Tibial nerve (tissue), 4 donors: ENCODE data around the gene CUTA. TPM values are rescaled to one million over a fixed set of nuclear protein-coding genes. Genes with fewer than 3 reads are reported as not detected.

Experiments
- DNase-seq, 2 donors: peaks; one replicate each; pipeline ENCODE4 v3.0.0-alpha.2; 2019; ENCODE audit warnings: low spot score in 2 of 2
- H3K27ac ChIP-seq, 4 donors: fragments of 200-600 bp; sonication (generic) in 3 of 4; one replicate each; pipeline ENCODE4 v1.5.1; 2017 to 2019; ENCODE audit warnings: mild to moderate bottlenecking in 1 of 4
- H3K27me3 ChIP-seq, 2 donors: fragments of 200-600 bp; sonication (generic) in 1 of 2; one replicate each; pipeline versions ENCODE4 v1.5.1 to v1.6.0; 2017 to 2019
- H3K36me3 ChIP-seq, 3 donors: fragments of 200-600 bp; sonication (generic); one replicate each; pipeline ENCODE4 v1.5.1; 2018 to 2019
- H3K4me1 ChIP-seq, 4 donors: fragments of 200-600 bp; sonication (generic) in 3 of 4; one replicate each; pipeline ENCODE4 v1.5.1; 2017 to 2019
- H3K4me3 ChIP-seq, 4 donors: fragments of 200-600 bp; sonication (generic) in 3 of 4; one replicate each; pipeline ENCODE4 v1.5.1; 2017 to 2019; ENCODE audit warnings: mild to moderate bottlenecking in 1 of 4, moderate library complexity in 1 of 4
- H3K9me3 ChIP-seq, 4 donors: fragments of 200-600 bp; sonication (generic) in 3 of 4; one replicate each; pipeline ENCODE4 v1.5.1; 2017 to 2019
- CTCF ChIP-seq, 5 experiments: fragments of 200-600 bp in 3 of 5; fragments of 450-650 bp in 2 of 5; sonication (generic) in 3 of 5; IDR thresholded peaks; one replicate each; pipeline ENCODE4 v1.5.1; 2016 to 2019; ENCODE audit warnings: antibody characterized with exemption in 5 of 5, mild to moderate bottlenecking in 3 of 5, moderate library complexity in 2 of 5
- EP300 ChIP-seq, 2 donors: sonication (generic); formaldehyde crosslinking; IDR thresholded peaks; one replicate each; pipeline ENCODE4 v1.6.1; 2017; ENCODE audit warnings: antibody characterized with exemption in 2 of 2, mild to moderate bottlenecking in 1 of 2
- POLR2A ChIP-seq, 2 donors: fragments of 450-650 bp; IDR thresholded peaks; one replicate each; pipeline ENCODE4 v1.6.1; 2017; ENCODE audit warnings: antibody characterized with exemption in 2 of 2, mild to moderate bottlenecking in 2 of 2, moderate library complexity in 2 of 2
- WGBS, 2 donors: methylation state at CpG; one replicate each; pipeline ENCODE4 v1.1.5; 2018; 5-methylcytosine and 5-hydroxymethylcytosine counted together
- total RNA-seq, 4 donors: library from RNA; depleted of rRNA; stranded (reverse); fragments of >200 nt; gene quantifications; one replicate each; pipeline ENCODE4 v1.1.0, GENCODE V29; 2016

The CUTA gene
- total RNA-seq, 4 donors from 2014 or later = 110 to 161 (median 154) TPM

GRCh38 chr6:33453393-33454008, 35.6 kb upstream of the CUTA start:
- Histone ChIP-seq H3K27ac (peak overlapping the region; percentile 53 to 88 (median 82)), H3K9me3 (no peaks in the 10 kb centered on the region), H3K36me3 (peaks cover 0 to 46% (median 4%) of the 10 kb centered on the region in 3 donors), H3K27me3 (no peaks in the 10 kb centered on the region), H3K4me1 (peaks cover 0 to 31% (median 14%) of the 10 kb centered on the region in 4 donors), H3K4me3 (peak overlapping the region; percentile 69 to 86 (median 77))
- no peak for DNase-seq
- WGBS, 2 donors = 6% methylated on average over 12 of the region's 12 CpGs
- no peak for TF ChIP-seq EP300 (IDR thresholded peaks at IDR 0.05)
- no peak for TF ChIP-seq POLR2A (IDR thresholded peaks at IDR 0.05)
- no peak for TF ChIP-seq CTCF (IDR thresholded peaks at IDR 0.05)

DNA sequence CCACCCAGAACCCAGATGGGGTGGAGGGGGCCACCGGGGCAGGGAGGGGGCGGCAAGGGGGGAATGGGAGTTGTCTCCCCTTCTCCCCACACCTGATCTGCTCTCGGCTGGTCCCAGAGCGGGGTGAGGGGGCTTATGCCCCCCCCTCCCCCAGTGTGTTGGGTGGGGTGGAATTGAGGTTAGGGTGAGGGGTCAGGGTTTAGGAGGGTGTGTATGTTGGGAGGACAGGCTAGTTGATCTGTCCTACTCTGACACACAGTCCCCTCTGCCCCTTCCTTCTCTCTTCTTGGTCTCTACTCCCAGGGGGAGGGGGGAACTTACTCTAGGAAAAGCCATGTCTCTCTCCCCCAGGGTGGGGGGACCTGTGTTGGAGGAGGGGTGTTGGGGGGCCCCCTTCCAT, 34.6 kb upstream of the CUTA start:
- 80 to 86% methylated on average over 3 to 4 of the region's 4 CpGs for WGBS, 2 donors
- DNase-seq = no peak
- peak overlapping the region in 3 of 4 donors; percentile 13 to 88 (median 34) for H3K27ac ChIP-seq

DNA sequence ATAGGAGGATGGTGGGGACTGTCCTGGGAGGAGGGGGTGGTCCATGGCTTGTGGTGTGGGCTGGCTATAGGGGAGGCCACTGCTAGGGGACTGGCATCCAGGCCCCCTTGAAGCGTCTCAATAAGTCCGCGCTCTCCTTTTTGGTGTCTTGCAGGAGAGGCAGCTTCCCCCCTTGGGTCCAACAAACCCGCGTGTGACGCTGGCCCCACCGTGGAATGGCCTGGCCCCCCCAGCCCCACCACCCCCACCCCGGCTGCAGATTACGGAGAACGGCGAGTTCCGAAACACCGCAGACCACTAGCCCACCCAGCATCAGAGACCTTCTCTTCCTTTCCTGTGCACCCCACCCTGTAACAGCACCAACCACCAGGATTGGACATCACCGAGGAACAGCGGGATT, 33.7 kb upstream of the CUTA start:
- TF ChIP-seq EP300 (IDR thresholded peaks at IDR 0.05) = no peak
- no peak for TF ChIP-seq POLR2A (IDR thresholded peaks at IDR 0.05)
- no peaks in the 10 kb centered on the region for H3K27me3 ChIP-seq
- DNase-seq = no peak
- 85 to 86% methylated on average over 15 of the region's 15 CpGs for WGBS, 2 donors
- H3K27ac ChIP-seq = no peak overlapping the region
- peaks cover 0 to 50% (median 0%) of the 10 kb centered on the region in 3 donors for H3K36me3 ChIP-seq
- no peak overlapping the region for H3K4me3 ChIP-seq
- H3K9me3 ChIP-seq = no peaks in the 10 kb centered on the region
- peaks cover 0 to 31% (median 14%) of the 10 kb centered on the region in 4 donors for H3K4me1 ChIP-seq

More for the DNA sequence above, 34.6 kb upstream of the CUTA start:
- TF ChIP-seq CTCF (IDR thresholded peaks at IDR 0.05) = no peak
- Histone ChIP-seq H3K36me3 (peaks cover 0 to 50% (median 4%) of the 10 kb centered on the region in 3 donors), H3K4me1 (peaks cover 0 to 31% (median 14%) of the 10 kb centered on the region in 4 donors), H3K27me3 (no peaks in the 10 kb centered on the region), H3K4me3 (no peak overlapping the region), H3K9me3 (no peaks in the 10 kb centered on the region)

DNA sequence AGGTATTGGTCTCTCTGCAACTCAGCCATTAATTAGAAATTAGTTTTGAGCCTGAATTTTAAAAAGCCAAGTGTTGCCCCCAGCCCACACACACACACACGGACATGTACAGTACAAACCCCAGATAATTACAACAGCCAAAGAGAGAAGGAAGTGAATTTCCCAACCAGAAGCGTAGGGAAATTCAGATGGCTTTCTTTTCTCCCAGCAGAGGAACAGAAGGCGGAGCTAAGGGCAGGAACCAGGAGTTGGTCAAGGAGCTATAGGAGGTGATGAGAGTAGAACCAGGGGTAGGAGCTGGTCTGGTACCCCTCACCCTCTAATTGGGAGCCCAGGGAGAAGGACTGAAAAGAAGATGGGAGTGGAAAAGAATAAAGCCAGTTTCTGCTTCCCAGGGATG, 32.5 kb upstream of the CUTA start:
- WGBS, 2 donors = 54 to 63% methylated on average over 3 of the region's 3 CpGs
- H3K27me3 ChIP-seq = no peaks in the 10 kb centered on the region
- no peak for TF ChIP-seq CTCF (IDR thresholded peaks at IDR 0.05)
- no peak for TF ChIP-seq POLR2A (IDR thresholded peaks at IDR 0.05)
- no peak for TF ChIP-seq EP300 (IDR thresholded peaks at IDR 0.05)
- no peak overlapping the region for H3K4me3 ChIP-seq
- no peak for DNase-seq
- H3K9me3 ChIP-seq = no peaks in the 10 kb centered on the region
- peaks cover 0 to 49% (median 0%) of the 10 kb centered on the region in 3 donors for H3K36me3 ChIP-seq
- no peak overlapping the region for H3K27ac ChIP-seq
- H3K4me1 ChIP-seq = peaks cover 0 to 28% (median 13%) of the 10 kb centered on the region in 4 donors

DNA sequence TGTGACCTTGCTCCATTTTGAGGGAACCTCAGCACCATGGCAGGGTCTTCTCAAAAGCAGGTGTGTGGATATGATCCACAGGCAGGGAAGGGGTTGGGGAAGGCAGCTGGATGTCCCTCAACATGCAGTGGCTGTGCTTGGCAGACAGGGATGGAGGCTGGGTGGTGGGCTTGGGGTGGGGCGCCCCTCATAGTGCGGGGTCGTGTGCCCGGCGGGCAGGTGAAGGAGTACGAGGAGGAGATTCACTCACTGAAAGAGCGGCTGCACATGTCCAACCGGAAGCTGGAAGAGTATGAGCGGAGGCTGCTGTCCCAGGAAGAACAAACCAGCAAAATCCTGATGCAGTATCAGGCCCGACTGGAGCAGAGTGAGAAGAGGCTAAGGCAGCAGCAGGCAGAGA, 28.4 kb upstream of the CUTA start:
- Histone ChIP-seq H3K9me3 (no peaks in the 10 kb centered on the region), H3K4me3 (no peak overlapping the region), H3K36me3 (peaks cover 0 to 79% (median under 1%) of the 10 kb centered on the region in 3 donors), H3K4me1 (peaks cover 0 to 2% (median 0%) of the 10 kb centered on the region in 4 donors), H3K27me3 (no peaks in the 10 kb centered on the region), H3K27ac (no peak overlapping the region)
- 87 to 90% methylated on average over 10 of the region's 10 CpGs for WGBS, 2 donors
- TF ChIP-seq CTCF (IDR thresholded peaks at IDR 0.05) (no peak), EP300 (IDR thresholded peaks at IDR 0.05) (no peak), POLR2A (IDR thresholded peaks at IDR 0.05) (no peak)
- no peak for DNase-seq
